Left renal pelvis (tissue), 4 donors: ENCODE results near the gene RCAN3. TPM values are rescaled to one million over a fixed set of nuclear protein-coding genes. Genes with fewer than 3 reads are reported as not detected.
"Not testable (repeated sequence)": the region's sequence is repeated elsewhere in the genome, so short reads cannot be mapped to it uniquely, and the experiment has no call there.

Source experiments
- DNase-seq, 4 donors: peaks; one replicate each; pipeline ENCODE4 v3.0.0-alpha.2; 2013; ENCODE audit warnings: low read depth in 4 of 4, low spot score in 3 of 4
- polyA plus RNA-seq, 4 donors: library from polyadenylated mRNA; unstranded; fragments of 120-200 nt; gene quantifications; one replicate each; pipeline ENCODE4 v1.2.1, GENCODE V29; 2013; ENCODE audit not compliant: insufficient read length in 4 of 4

RCAN3 gene
- polyA plus RNA-seq, 4 donors: 7.2 to 14.9 (median 9.6) TPM

DNA sequence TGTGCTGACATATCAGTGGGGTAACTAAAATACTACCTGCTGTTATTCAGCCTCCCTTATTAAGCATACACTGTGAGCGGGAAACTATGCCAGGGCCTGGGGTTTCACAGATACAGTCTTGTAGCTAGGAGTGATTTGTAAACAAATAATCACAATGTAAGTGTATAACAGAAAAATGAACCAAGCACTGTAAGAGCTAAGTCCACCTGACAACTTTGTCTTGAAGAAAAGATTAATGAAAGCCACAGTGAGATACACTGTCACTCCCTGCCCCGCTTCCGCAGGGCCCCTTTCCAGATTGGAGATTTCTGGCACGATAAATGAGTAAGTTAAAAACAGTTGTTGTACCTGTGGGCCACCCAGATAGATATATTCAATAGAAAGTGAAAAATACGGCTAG is 4.8 kb downstream of the RCAN3 start:
- no peak for DNase-seq

DNA sequence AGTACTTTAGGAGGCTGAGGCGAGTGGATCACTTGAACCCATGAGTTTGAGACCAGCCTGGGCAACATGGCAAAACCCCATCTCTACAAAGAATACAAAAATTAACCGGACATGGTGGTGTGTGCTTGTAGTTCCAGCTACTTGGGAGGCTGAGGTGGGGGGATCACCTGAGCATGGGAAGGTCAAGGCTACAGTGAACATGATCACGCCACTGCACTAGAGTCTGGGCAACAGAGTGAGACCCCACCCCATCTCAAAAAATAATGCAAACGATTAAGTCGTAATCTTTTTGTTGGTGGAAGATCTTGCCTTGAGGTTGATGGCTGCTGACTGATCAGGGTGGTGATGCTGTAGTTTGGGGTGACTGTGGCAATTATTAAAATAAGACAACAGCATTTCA is 6.3 kb downstream of the RCAN3 start:
- no peak for DNase-seq

DNA sequence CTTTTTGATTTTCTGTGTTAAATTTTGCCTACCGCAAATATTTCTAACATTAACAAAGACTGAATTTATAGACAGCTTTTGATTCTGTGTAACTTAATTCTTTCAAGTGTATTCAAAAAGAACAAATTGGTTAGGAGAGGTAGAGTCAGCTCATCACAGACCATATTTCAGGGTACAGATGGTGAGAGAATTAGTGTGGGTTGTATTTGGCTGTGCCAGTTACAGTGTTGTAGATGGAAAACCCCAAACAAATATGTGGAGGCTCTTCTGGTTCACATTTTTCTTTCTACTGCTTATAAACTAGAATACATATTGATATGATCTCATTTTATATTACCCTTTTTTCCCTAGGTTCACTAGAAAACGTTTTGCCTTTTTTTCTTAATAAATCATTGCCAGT is 11.1 kb downstream of the RCAN3 start:
- DNase-seq: no peak

DNA sequence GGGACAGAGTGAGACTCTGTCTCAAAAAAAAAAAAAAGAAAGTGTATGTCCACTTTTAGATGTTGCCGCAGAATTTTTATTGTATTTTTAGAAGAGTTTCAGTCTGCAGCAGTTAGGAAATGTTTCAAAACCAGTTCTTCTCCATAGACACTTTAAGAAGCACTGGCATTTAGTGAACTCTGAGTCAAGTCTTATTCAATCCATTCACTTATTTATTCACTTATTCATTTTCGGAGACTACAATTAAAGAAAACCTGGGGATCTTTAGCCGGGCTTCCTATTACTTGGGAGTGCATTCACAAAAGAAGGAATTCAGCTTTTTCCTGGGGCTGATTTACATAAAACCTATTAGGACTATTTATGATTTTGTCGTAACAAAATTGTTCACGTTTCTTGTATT is 12.3 kb downstream of the RCAN3 start:
- DNase-seq: no peak

DNA sequence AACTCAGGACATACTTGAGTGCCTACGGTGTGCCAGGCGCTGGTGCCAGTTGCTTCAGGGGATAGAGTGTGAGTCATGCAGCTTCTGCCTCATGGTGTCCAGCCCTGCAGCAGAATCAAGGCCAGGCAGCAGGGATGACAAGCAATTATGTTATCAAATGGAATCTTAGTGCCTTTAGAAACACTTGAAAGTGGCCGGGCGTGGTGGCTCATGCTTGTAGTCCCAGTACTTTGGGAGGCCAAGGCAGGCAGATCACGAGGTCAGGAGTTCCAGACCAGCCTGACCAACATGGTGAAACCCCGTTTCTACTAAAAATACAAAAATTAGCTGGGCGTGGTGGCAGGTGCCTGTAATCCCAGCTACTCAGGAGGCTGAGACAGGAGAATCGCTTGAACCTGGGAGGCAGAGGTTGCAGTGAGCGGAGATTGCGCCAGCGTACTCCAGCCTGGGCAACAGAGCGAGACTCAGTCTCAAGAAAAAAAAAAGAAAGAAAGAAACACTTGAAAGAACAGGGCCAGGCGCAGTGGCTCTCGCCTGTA is 13.1 kb downstream of the RCAN3 start:
- DNase-seq: not testable (repeated sequence)

DNA sequence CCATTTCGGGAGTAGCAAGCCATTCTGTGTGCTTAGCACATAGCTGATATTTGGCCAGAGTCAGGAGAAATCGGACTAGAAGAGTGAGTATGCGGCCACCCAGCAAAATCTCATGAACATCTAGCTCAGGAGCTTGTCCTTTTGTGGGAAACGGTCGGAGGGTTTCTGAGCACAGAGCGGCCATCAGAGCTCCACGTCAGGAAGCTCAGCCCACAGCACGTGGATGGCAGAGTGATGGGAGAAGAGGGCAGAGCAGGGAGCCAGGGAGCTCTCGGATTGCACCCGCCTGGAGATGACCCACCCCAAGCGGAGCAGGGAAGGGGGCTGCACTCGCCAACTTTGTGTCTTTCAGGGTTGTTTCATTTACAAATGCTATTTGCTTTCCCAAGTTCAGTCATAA is 13.9 kb downstream of the RCAN3 start:
- no peak for DNase-seq

DNA sequence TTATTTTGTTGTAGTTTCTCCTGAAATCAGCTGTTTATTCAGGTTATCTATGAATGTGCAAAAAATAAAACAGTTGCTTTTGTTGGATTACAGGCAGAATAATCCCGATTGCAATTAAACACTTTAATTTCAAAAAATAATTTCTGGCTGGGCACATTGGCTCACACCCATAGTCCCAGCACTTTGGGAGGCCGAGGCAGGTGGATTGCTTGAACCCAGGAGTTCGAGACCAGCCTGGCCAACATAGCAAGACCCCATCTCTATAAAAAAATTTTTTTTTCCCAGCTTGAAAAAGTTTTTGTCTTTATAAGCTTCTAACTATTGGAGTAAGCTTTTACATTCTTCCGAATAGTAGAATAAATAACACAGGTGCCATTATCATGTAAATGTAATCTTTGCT is 15.3 kb downstream of the RCAN3 start:
- no peak for DNase-seq

DNA sequence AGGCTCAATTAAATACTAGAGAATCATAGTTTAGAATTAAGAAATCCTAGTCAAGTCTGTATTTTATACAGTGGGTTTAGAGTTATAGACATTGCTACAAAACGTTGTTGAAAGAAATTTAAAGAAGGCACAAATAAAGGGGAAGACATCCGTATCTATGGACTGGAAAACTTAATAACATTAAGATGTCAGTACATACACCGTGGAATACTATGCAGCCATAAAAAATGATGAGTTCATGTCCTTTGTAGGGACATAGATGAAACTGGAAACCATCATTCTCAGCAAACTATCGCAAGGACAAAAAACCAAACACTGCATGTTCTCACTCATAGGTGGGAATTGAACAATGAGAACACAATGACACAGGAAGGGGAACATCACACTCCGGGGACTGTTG is 17.6 kb downstream of the RCAN3 start:
- DNase-seq: not testable (repeated sequence)

DNA sequence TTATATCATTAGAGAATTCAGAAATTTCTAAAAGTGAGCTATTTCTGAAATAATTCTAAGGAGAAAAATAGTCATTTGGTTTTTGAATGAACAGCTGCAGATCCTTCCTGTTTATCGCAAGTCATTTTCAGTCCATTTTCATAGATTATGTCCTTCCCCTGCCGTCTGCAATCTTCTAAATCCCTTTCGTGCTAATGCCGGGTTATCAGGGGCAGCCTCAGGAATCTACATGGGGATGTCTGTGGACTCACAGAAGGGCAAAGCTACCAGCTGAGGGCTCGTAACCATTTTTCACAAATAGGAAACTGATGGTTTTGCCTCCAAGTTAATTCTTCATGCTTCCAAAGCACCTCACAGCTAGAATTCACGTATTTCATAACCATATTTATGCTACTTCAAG is 23.0 kb downstream of the RCAN3 start:
- no peak for DNase-seq

DNA sequence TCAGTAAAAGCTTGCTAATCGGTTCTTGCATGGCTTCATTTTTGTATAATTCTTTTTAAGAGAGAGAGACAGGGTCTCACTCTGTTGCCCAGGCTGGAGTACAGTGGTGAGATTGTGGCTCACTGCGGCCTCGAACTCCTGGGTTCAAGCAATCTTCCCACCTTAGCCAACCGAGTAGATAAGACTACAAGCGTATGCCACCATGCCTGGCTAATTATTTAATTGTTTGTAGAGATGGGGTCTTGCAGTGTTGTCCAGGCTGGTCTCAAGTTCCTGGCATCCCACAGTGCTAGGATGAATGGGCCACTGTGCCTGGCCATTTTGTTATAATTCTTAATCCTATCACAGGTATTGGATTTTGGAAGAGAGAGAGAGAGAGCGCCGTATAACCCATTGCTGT is 23.4 kb downstream of the RCAN3 start:
- no peak for DNase-seq

DNA sequence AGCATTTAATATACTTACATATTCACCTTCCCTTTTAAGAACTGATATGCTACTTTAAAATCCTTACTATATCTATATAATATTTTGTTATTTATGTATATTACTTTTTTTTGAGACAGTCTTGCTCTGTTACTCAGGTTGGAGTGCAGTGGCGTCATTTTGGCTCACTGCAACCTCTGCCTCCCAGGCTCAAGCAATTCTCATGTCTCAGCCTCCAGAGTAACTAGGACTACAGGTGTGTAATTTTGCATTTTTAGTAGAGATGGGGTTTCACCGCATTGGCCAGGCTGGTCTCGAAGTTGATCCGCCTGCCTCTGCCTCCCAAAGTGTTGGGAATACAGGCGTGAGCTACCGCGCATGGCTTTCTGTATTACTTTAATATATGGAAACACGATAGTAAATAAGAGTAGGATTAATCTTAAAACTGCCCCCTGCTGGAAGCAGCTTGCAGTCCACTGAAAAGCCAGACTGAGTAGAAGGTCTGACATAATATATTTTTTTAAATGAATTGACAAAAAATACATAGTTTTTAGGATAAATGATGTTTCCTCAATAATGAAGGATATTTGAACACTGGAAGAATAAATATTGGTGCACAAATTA is 24.4 kb downstream of the RCAN3 start:
- no peak for DNase-seq

DNA sequence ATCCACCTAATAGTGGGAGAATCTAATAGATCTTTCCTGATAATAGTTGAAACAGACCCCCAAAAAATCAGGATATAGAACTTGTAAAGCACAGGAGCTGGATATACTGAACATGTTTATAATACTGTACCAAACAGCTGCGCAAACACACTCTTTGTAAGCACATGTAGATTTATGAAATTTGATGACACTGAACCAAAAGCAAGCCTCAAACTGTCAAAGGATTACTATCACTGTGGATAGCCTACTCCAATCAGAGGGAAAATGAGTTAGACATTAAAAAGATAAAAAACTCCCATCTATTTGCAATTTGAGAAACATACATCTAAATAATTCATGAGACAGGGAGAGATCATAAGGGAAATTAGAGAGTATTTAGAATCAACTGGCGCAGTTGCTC is 26.1 kb downstream of the RCAN3 start:
- no peak for DNase-seq

DNA sequence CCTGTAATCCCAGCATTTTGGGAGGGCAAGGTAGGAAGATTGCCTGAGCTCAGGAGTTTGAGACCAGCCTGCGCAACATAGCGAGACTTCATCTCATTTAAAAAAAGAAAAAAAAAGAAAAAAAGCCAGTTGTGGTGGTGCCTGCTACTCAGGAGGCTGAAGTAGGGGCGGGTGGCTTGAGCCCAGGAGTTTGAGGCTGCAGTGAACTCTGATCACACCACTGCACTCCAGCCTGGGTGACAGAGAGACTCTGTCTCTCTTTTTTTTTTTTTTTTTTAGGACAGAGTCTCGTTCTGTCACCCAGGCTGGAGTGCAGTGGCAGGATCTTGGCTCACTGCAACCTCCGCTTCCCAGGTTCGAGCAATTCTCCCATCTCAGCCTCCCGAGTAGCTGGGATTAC is 26.7 kb downstream of the RCAN3 start:
- not testable (repeated sequence) for DNase-seq

DNA sequence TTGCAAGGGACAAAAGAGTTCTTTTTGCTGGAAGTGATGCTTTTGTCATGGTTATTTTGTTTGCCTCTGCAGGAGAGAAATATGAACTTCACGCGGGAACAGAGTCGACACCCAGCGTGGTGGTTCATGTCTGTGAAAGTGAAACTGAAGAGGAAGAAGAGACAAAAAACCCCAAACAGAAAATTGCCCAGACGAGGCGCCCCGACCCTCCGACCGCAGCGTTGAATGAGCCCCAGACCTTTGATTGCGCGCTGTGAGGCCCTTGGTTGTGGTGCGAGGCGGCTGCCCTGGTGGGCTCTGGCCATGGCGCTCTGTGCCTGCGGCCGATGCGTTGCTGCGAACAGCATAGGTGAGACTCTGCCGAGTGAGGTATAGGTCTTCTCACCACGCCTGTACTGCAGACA is 32.4 kb downstream of the RCAN3 start:
- DNase-seq: no peak

DNA sequence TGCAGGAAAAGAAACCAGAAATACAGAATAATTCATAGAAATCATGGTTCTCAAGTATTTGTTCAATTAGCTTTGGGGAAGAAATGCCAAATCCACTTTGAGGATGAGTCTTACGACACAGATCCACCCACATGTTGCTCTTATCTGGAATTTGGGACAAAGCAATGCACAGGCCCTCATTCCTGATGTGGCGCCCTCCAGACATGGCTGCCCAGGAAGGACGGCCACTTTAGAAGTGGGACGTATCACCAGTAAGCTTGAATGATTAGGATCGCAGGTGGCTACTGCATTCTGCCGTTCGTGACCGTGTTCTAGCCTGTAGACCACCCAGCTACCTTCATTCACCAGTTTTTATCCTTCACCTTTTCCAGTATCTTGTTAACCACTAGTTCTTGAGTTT is 33.1 kb downstream of the RCAN3 start:
- no peak for DNase-seq

DNA sequence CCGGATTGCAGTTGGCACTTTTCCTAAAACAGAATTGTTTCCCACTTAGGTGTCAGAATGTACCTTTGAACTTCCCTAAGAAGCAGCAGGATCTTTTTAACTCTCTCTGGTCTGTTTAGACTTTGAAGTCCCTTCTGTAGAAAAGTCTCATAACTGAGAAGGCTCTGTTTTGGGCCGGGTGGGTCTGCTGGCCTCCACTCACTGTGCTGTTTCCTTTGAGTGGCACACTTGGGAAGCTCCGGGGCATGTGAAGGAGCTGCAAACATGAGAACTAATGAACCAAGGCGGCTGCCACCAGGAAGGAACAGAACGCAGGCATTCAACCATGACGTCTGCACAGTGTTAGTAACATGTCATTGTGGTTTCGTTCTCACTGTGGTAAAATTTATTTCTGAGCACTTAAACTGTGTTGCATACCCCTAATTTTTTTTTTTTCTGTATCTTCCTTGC is 33.8 kb downstream of the RCAN3 start:
- DNase-seq: peak in 1 of 4 donors; percentile 60

DNA sequence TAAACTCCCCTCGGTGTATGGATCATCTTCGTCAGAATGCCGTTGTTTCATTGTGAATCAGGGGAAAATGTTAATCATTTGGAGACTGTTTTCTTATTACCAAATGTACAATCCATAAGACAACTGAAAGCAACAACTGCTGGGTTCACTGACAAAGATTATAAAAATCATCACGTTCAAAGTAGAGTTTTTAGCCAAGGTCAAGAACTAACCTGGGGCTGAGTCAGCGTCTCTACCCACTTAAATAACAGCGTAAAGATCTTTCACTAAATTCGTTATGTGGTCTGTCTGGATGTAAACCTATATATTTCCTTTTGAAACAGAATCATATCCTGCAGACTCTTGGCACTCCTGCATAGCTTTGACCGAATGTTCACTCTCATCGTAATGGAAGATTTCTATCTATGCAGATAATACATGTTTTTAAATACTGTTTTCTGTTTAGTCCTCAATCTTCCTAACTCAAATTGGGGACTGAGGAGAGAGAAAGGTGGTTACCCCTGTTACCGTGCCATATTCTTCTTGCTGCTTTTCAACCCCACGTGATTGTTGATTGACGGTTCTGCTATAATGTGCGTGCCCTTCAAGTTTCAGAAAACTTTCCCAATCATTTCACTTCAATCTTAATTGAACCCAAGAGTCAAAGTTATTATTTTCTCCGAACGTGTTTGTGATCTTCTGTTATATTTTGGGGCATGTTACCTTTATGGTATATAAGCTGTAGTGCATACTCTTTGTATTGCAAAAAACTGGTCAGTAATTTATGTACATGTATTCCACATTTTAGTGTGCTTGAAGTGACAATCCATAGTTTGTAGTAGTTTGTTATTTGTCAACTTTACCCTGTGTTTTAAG is 37.6 kb downstream of the RCAN3 start:
- DNase-seq: no peak

DNA sequence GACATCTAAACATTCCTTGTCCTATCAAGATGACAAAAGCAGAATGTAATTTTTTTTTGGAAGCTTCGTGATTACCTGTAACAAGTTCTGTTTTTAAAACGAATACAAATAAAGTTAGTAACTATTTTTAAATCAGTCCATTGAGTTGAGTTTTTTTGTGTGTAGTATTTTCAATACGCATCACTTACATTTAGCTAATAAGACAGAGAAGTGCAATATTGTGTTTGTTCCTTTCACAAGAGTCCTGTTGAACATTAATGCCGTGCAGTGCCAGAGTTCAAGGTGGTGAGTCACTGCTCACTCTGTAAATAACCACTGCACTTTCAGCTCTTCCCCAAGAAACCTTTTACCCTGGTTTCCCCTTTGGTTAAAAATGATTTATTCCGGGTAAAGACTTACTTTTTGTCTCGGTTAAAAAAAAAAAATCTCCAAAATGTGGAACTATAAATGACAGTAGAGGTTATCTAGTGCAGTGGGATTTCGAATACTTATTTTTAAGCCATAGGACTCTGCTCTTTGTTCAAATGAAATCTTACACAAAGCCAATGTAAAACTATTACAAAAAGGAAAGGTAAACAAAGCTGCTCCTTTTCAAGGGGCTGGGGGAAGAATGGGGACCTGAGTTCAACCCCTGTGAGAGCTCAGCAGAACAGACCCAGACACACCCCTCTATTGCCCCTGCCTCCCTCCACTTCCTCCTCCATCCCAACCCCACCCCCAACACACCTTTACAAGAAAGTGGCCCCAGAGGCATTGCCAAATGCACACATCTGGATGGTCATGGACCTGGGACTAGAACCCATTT is 38.5 kb downstream of the RCAN3 start:
- no peak for DNase-seq

DNA sequence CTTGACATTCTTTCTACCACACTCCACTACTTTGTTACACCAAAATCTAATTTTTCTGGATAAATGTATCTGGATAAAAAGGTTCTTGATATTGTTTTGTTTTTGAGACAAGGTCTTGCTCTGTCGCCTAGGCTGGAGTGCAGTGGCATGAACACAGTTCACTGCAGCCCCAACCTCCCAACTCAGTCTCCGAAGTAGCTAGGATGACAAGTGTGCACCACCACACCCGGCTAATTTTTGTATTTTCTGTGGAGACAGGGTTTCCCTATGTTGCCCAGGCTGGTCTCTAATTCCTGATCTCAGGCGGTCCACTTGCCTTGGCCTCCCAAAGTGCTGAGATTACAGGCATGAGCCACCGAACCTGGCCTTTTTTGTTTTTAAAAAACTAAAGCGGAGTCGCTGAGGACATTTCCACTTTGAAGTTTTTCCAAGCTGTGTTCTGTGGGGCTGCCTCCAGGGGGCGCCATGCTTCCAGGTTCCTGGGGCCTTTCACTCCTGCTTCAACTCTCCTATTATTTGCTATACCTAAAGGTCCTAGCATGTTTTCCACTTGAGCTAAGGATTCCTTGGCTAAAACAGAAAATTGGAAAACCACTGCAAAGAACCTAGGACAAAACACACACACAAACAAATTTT is 39.2 kb downstream of the RCAN3 start:
- DNase-seq: no peak

DNA sequence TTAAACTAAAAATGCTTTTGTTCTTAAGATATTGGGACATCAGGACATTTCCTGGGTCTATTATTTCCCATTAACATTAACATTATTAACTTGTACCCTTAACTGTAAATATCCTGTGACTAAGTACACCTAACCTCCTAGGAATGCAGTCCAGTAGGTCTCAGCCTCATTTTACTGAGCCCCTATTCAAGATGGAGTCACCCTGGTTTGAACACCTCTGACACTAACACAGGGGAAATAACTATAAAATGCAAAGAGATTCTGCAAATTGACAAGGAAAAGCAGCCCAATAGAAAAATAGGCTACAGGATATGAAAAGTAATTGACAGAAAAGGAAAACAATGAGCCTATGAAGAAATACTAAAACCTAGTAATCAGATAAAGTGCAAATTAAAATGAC is 41.6 kb downstream of the RCAN3 start:
- DNase-seq: no peak

DNA sequence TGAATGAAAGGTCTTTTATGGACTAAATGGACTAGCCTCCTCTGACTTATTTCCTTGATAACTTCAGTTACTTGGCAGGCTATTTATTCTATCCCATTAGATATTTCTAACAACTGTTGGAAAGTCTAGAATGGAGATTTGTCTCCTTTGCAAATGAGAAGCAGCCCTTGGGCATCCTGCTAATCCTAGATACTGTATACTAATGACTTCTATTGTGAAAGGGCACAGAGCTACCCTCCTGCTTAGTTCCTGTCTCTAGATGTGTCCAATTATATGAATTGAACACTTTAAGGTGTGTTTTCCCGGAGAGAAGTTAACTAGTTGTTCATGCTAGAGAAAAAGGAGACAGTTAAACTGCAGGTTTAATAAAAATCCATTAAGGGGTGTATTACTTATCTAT is 43.0 kb downstream of the RCAN3 start:
- DNase-seq: no peak
